Left lobe of liver (tissue), 2 donors: Measurements from ENCODE around the gene SYTL1. TPM values are rescaled to one million over a fixed set of nuclear protein-coding genes. Genes with fewer than 3 reads are reported as not detected.

ENCODE experiments used
- ATAC-seq: fragments of 200-7000 bp; cut with Tn5 transposase; one replicate; pipeline ENCODE4 v1.9.1; 2020; ENCODE audit warnings: mild to moderate bottlenecking, moderate library complexity
- DNase-seq: peaks from one replicate; pipeline ENCODE4 v3.0.0-alpha.2; 2020; ENCODE audit warnings: low spot score
- total RNA-seq: library from RNA; stranded (reverse); gene quantifications from one replicate; pipeline ENCODE4 v1.2.1, GENCODE V29; 2021
- donor health status: DM: no; HTN: no; CAD: no; lungs with moderate emphysema.
- donor health status: DM: no; HTN: yes; CAD: no.

SYTL1 gene
- total RNA-seq, 1 donor from 2014 or later: 0.81 TPM

GRCh38 chr1:27346991-27347624 lies 5.3 kb downstream of the SYTL1 start:
- DNase-seq (no peak), ATAC-seq (no peak)

GRCh38 chr1:27348861-27349783 lies 7.3 kb downstream of the SYTL1 start:
- ATAC-seq (peak; percentile 69), DNase-seq (no peak)

- ATAC-seq: peak; percentile 78
- DNase-seq: no peak
Observed at GRCh38 chr1:27349784-27350662, 8.2 kb downstream of the SYTL1 start.

GRCh38 chr1:27350663-27351540 lies 9.1 kb downstream of the SYTL1 start:
- ATAC-seq (peak; percentile 6), DNase-seq (no peak)

- peak; percentile 61 for ATAC-seq
- no peak for DNase-seq
Observed at GRCh38 chr1:27351541-27352107, 9.8 kb downstream of the SYTL1 start.

- ATAC-seq (no peak), DNase-seq (no peak)
Observed at GRCh38 chr1:27353166-27353565, 11.3 kb downstream of the SYTL1 start.

- ATAC-seq: no peak
- DNase-seq: no peak
Observed at GRCh38 chr1:27353629-27354028, 11.8 kb downstream of the SYTL1 start.

- no peak for ATAC-seq
Observed at GRCh38 chr1:27355683-27356082, 13.9 kb downstream of the SYTL1 start.

GRCh38 chr1:27356277-27356618 lies 14.4 kb downstream of the SYTL1 start:
- DNase-seq (no peak), ATAC-seq (no peak)

More at GRCh38 chr1:27355683-27356082, 13.9 kb downstream of the SYTL1 start:
- no peak for DNase-seq

GRCh38 chr1:27356619-27357280 lies 14.9 kb downstream of the SYTL1 start:
- ATAC-seq (no peak), DNase-seq (no peak)

GRCh38 chr1:27357281-27358037 lies 15.6 kb downstream of the SYTL1 start:
- peak; percentile 81 for DNase-seq
- peak; percentile 97 for ATAC-seq

GRCh38 chr1:27358038-27358927 lies 16.5 kb downstream of the SYTL1 start:
- ATAC-seq (no peak), DNase-seq (no peak)

GRCh38 chr1:27358928-27359313 lies 17.1 kb downstream of the SYTL1 start:
- no peak for ATAC-seq
- no peak for DNase-seq

- DNase-seq (no peak), ATAC-seq (no peak)
Observed at GRCh38 chr1:27359822-27360158, 18.0 kb downstream of the SYTL1 start.

GRCh38 chr1:27360159-27361043 lies 18.6 kb downstream of the SYTL1 start:
- ATAC-seq (no peak), DNase-seq (no peak)

GRCh38 chr1:27361044-27361402 lies 19.2 kb downstream of the SYTL1 start:
- no peak for DNase-seq

GRCh38 chr1:27361553-27361952 lies 19.7 kb downstream of the SYTL1 start:
- ATAC-seq: no peak
- no peak for DNase-seq

More at GRCh38 chr1:27361044-27361402, 19.2 kb downstream of the SYTL1 start:
- ATAC-seq: no peak
